DND-41 (cell line): ENCODE measurements around the gene THSD4.

Experiments
- CTCF ChIP-seq: IDR thresholded peaks from 2 replicates; pipeline ENCODE4 v1.5.1; 2012; ENCODE audit warnings: borderline replicate concordance, low read length, moderate library complexity, mild to moderate bottlenecking; ENCODE audit not compliant: poor library complexity, severe bottlenecking; ENCODE audit errors: extremely low read depth
- EZH2 ChIP-seq: IDR thresholded peaks from 3 replicates; pipeline ENCODE4 v1.6.1; 2012; ENCODE audit warnings: borderline replicate concordance, low read depth, mild to moderate bottlenecking, moderate library complexity, low read length, inconsistent platforms; ENCODE audit not compliant: severe bottlenecking

- TF ChIP-seq CTCF (no peak), EZH2 (no peak)
Observed at GRCh38 chr15:71118345-71118744, 3.1 kb downstream of the THSD4 start.
